ENCODE measurements around the gene NECTIN2.

DNA sequence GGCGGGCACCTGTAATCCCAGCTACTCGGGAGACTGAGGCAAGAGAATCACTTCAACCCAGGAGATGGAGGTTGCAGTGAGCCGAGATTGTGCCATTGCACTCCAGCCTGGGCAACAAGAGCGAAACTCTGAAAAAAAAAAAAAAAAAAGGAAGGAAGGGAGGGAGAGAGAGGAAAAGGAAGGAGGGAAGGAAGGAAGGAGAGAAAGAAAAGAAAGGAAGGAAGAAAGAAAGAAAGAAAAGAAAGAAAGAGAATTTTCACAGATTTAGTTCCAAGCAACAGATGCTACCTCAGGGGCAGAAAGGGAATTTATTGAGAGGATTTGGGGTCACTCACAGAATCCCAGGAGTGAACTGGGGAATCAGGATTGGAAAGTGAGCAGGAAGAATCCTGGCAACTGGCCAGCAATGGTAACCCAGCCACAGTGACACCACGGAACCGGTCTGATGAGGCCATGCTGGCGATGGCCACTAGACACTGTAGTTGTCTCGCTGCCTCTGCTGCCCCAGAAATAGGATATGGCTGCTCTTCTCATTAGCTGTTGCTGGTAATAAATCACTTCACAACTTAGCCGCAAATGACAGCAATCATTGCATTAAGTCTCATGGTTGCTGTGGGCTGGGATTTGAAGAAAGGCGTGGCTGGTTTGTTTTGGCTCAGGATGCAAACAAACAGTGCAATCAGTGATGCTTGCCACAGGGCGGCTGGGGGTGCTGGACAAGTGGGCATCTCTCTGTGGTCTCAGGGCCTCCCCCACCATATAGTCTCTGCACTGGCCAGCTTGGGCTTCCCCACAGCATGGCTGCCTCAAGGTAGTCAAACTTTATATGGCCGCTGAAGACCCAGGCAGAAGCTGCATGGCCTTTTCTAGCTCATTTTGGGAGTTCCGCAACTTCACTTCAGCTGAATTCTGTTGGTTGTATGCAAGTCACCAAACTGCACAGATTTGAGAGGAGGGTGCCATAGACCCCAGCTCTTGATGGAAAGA, 42.4 kb upstream of the NECTIN2 start:
- no peak for TF ChIP-seq CTCF (IDR thresholded peaks at IDR 0.05)
- no peak for TF ChIP-seq POLR2A (IDR thresholded peaks at IDR 0.05)
